Measurements from ENCODE around the gene ENDOU. TPM values are rescaled to one million over a fixed set of nuclear protein-coding genes. Genes with fewer than 3 reads are reported as not detected.
A peak's percentile ranks its signal among the peaks of the same experiment; 100 is the strongest.

ENDOU gene
- total RNA-seq, 2 donors from 2014 or later: 0.62 to 0.68 TPM

DNA sequence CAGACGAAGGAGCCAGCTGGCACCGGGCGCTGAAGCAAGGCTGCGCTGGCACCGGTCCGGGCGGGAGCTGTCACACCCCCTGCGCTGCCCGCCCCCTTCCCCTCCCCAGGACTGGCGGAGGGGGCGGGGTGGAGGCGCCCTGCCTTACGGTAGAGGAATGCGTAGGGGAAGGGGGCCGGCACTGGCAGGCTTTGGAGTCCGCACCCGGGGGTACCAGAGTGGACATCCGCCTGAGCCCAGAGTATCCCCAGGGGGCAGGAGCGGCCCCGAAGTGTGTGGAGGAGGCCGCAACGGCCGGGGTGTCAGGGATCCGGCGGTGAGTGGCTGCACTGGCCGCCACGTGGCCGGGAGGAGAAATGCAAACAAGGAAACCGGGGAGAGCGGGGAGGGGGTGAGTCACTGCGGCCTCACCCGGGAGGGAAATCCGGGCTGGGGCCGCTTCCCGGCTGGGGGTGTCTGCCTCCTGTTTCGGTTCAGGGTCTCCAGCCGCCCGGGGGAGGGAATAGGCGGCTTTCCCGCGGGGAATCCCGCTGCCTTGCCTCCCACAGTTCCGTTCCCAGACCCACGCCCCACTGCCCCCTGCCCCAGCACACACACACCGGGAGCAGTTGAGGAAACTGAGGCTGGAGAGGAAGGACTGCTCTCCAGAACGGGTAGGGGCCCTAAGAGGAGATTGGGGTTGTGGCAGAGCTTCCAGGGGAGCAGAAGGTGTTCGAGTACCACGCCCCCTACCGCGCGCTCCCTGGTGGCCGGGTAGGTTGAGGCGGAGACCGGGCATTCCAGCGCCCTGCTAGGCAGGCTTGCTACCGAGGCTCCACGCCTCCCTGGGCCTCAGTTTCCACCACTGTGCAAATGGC lies 33.8 kb upstream of the ENDOU start, which contains the start of gene RAPGEF3:
Gene RAPGEF3, minus strand, starts transcription at position 47 of the 857 bp plus-strand sequence. CDS start 324 bp downstream, outside the sequence.
- DNase-seq: peak; percentile 89
- intact Hi-C loops (cut with DNase I): loop anchor here in 1 of 2 donors (2.0 kb wide), 1 partner anchor 42 kb away; no protein-coding TSS in a partner anchor
- peak; percentile 89 to 90 for ATAC-seq

DNA sequence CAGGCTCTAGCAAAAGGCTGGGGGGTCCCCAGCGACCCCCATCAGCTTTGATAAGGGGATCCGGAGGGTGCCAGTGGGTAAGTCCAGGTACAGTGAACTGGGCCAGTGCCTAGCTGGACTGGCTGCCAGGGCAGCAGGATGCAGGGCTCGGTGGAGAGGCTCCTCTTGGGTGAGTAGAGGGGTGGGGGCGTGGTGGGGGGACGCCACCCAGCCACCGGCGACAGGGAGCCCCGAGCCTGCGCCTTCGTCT lies 33.2 kb upstream of the ENDOU start:
- no peak for DNase-seq
- intact Hi-C loops (cut with DNase I): loop anchor here in 1 of 2 donors (2.0 kb wide), 1 partner anchor 42 kb away; no protein-coding TSS in a partner anchor
- no peak for ATAC-seq

DNA sequence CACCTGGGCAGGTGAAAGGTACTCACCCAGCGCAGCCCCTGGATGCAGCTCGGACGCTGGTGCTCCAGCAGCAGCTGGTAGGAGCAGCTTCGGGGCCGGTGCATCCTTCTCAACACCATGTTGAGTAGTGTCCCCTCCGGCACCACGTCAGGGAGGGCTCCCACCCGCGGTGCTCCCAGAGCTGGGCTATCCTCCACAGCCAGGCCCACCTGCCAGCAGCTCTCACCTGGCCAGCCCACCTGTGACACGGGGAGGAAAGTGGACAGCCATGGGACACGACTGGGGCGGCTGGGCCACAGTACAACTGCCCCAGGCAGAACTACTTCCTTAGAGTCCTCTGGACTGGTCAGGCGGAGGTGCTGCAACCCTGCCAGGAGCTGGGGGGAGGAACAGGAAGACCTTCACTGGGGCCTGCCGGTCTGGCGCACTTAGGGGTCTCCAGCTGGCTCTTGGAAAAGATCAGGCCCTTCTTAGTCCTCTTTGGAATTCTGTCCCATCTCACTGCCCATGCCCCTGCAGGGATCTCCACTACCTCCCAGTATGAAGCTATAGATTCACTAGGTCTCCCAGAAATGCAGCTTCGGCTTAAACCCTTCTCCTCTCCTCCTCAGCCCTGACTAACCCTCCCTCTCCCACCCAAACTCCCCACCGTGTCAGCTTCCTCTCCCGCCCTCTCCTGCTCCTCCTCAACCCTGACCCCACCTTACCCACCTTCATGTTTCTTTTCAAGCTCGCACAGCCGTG lies 32.7 kb upstream of the ENDOU start:
- ATAC-seq (peak; percentile 12 to 13), DNase-seq (peak; percentile 55)
- intact Hi-C loops (cut with DNase I): loop anchor here in 1 of 2 donors (2.0 kb wide), 1 partner anchor 41 kb away; no protein-coding TSS in a partner anchor

DNA sequence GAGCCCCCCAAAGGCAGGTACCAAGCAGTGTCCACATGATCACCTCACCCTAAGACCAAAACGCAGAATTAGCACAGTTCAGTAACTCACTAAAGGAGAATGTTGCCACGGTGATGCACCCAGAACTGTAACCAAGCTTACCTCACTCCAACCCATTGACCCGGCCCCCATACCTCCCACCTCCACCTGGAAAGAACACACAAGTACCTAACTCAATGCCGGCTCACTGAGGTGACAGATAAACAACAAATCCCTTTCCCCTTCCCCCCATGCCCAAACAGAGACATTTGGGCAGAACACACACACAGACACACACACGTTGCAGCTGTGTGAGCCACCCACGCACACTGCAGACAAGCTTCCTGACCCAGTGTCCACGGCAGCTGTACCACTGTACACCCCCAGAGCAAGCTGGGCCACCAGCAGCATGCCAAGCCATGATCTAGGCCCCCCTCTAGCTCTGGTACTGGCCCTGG lies 32.1 kb upstream of the ENDOU start:
- intact Hi-C loops (cut with DNase I): no loop called here
- ATAC-seq: no peak
- no peak for DNase-seq

DNA sequence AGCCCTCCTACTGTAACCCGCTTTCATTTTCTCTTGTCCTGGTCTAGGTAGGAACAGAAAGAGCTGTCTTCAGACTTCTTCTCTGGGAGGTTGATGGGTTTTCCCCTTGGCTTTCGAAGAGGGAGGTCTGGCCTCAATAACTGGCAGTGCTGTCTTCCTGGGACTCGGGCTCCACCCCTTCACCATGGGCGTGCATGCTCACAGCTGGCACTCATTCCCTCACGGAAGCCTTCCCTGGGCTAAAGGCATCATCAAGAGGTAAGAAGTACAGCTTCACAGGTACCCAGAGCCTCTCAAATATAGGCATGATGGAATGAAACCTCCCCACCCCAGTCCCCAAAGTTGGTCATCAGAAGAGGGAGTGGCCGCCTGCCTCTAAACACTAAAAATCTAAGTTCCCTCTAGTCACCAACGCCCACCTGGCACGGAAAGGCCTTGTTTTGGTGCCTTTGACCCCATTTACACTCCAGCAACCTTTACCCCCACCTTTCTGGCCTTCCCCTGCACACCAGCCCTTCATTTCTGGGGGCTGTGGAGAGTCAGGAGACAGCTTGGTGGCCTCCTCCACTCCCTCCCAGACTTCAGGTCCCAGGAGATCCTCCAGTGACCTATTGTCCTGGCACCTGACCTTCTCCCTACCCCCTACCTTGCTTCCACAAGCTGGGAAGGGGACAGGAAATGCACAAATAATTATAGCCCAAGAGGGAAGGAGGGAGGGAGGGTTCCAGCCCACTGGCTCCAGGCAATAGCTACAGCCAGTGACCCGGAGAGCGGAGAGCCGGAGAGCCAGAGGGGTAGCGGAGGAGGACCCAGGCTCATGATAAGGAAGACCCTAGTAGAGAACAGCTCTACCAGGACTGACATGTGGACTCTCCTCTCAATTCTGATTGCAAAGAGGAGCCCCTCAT lies 30.6 kb upstream of the ENDOU start:
- intact Hi-C loops (cut with DNase I): no loop called here
- ATAC-seq (no peak), DNase-seq (no peak)

DNA sequence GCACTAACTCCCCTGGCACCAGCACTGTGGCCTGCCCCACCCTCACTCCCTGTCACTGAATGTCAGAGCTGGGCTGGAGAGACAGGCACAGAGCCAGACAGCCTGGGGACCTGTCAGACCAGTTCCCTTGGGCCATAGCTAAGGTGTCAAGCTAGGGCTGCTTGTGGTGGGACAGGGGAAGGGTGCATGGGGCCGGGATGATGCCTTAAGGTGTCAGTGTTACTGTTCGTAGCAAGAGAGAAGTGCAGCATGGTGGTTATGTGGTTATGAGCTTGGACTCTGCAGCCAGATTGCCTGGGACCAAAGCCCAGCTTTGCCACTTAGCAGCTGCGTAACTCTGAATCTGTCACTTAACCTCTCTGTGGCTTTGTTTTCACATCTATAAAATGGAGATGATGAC lies 29.6 kb upstream of the ENDOU start:
- intact Hi-C loops (cut with DNase I): no loop called here
- ATAC-seq (no peak), DNase-seq (no peak)

DNA sequence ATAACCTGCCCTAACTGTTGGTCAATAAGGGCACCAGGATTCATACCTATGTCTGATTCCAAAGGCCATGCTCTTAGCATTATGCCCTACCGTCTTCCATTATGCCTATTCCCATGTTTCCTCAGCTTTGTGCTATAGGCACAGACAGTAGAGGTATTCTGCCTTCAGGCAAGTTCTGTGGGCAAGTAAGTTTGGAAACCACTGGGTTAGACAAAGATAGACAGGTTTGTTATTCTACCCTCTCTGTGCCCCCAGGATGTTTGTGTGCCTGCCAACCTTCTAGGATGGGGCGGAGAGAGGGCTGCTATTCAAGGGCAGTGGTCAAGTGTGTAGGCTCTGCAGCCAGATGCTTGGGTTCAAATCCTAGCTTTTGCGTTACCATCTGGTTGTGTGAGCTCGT lies 28.8 kb upstream of the ENDOU start:
- DNase-seq: no peak
- ATAC-seq: no peak
- intact Hi-C loops (cut with DNase I): no loop called here

DNA sequence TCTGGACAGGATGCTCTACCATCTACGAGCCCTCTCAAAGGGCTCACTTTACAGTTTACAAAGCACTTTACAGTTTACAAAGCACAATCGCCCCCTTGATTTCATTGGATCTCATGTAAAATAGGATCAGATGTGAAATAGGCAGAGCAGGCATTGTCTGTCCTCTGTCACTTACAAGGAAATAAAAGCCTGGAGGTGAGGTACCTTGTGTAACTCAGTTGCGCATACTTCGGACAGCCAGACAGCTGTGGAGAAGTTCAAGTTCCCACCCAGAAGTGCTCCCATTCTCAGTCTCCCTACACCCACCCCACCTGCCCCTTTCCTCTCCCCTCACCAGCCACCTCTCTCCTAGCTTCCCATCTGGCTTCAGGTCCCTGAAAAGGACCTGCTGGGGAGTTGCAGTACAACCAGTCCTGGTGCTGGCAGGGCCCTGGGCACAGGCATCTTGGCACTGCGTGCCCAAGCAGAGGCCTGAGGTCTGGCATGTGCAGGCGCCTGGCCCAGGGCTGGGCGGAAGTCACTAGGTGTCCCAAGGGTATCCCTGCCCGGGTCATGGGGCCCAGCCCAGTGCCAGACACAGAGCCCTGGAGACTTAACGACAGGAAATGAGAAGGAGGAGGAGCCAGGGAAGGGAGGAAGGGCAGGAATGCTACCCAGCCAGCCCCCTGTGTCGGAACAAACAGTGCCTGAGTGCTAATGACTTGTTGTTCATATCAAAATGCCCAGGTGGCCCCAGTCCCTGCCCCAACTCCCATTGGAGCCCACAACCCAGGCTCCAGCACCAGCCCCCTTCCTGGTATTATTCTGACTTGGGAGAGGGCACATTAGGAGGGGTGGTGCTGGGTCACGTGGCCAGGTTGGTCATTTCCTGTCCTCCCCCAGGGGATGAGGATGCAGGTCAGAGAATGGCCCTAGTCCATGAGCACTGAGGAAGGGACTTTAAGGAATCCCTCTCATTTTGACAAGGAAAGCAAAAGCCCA lies 28.0 kb upstream of the ENDOU start:
- intact Hi-C loops (cut with DNase I): no loop called here
- peak; percentile 86 for DNase-seq
- ATAC-seq: peak; percentile 81 to 86

DNA sequence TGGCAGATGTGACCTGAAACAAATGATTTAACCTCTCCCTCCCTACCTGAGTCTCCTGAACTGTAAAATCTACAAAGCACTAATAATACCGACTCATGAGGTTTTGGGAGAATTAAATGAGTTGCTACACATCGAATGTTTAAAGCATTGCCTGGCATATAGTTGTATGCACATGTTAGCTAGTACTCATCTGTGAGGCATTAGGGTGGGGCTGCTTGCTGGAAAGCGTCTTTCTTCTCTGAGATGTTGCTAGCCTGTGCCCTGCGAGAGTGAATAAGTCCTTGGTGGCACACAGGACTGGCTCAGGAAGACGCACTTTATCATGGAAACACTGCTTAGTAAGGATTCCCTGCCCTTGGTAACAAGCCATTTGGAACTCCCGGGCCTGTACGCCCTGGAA lies 27.3 kb upstream of the ENDOU start:
- intact Hi-C loops (cut with DNase I): no loop called here
- DNase-seq: no peak
- ATAC-seq: no peak

DNA sequence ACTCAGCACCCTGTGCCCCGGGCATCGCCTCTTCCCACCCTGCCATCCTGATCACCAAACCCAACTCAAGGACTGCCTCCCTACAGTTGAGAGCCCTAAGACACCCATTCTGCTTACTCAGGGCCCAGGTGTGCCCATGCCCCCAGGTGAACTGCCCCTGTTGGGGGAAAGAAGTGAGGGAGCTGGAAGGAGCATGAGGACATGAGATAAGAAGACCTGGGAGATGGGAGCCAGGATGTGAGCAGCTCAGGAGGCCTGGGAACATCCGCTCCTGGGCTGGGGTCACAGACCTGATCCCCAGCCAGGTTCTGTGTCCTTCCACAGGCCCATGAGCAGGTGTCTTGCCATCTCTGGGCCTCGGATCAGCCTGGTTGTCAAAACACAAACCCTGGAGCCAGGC lies 26.8 kb upstream of the ENDOU start:
- DNase-seq (no peak), ATAC-seq (no peak)
- intact Hi-C loops (cut with DNase I): no loop called here

DNA sequence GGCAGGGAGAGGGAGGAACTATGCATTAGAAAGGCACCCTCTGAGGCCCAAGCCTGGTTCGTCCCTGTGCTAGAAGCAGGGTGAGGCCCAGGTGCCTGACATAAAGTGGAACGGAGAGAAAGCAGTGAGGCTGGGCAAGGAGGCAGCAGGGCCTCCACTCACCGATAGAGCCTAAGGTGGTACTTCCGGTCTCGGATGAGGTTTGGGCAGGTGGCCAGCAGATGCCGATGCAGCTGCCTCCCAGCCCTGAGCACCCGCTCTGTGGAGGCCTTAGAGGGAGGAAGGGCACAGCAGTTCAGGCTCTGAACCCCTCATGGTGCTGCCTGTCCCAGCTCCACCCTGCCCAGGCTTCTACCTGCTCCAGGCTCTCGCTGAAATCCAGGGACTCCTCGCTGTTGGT lies 26.3 kb upstream of the ENDOU start:
- intact Hi-C loops (cut with DNase I): no loop called here
- DNase-seq: no peak
- ATAC-seq: no peak

DNA sequence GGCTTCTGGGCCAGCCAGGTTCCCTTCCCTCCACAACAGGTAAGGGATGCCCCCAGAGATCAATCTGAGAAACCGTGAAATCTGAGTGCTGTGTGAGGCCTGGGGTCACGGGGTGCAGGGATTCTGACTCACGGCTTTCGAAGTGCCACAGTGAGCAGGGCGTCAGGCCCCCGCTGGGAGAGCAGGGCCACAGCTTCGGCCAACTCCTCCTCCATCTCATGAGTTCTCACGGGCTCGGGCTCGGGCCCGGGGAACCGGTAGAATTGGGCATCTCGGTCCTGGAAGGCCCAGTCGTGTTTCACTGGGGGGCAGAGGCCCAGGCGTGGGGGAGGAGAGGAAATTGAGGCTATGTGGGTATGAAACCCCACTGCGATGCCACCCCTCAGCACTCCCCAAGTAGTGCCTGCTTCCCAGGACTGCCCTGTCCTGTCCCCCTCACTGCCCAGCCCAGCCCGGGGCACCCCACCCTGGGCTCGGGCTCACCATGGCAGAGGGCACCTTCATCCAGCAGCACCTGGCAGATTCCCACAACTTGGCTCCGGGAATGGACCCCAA lies 25.7 kb upstream of the ENDOU start:
- ATAC-seq (no peak), DNase-seq (no peak)
- intact Hi-C loops (cut with DNase I): no loop called here

DNA sequence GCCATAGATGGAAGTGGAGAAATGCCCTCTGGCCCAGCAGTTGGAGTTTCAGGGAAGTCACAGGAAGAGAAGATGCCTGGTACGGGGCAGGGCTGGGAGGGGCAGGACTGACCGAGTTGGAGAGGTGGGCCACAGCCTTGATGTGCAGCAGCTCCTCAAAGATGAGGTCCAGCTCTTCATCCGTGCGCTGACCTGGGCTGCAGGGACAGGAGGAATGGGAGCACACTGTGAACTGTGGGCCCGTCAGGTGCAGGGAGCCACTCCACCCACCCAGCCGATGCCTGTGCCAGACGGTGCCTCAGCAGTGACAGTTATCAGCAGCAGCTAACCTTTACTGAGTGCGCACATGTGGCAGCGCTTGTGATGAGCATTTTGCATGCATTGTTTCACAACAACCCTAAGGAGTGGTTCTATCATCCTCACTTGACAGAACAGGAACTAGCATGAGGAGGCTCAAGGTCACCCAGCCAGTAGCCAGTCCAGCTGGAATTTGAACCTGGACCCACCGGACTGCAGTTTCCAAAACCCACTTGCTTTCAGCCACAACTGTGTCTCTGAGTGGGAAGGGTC lies 25.0 kb upstream of the ENDOU start:
- ATAC-seq: no peak
- intact Hi-C loops (cut with DNase I): no loop called here
- no peak for DNase-seq

DNA sequence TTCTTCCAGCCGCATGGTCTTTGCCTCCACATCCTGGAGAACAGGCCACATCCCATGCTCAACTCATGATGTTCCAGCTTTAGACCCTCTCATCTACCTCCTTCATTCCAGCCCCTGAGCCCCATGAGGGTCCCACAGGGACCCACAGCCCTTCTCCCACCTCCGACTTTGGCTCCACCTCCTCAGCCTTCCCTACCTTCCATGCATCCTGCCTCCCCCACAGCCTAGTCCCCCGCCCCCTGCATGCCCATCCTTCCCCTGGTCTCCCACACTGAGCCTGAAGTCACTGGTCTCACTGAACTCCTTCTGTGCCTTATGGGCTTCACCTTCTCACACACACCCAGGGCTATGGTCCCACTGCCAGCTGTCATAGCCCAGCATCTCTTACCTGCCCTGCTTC lies 23.6 kb upstream of the ENDOU start:
- intact Hi-C loops (cut with DNase I): no loop called here
- DNase-seq (no peak), ATAC-seq (no peak)

DNA sequence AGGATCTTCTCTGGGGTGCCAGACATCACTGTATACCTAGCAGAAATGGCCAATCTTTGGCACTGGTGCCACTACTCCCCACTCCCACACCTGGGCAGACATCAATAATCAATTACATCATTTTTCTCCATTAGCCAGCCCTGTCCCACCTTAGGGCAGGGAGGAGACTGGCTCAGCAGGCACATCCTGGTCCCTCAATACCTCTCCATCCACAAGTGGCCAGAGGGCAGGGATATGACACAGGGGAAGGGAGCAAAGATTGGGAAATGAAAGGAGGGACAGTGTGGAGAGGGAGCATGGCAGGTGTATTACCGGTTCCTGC lies 23.2 kb upstream of the ENDOU start:
- no peak for DNase-seq
- intact Hi-C loops (cut with DNase I): no loop called here
- no peak for ATAC-seq

DNA sequence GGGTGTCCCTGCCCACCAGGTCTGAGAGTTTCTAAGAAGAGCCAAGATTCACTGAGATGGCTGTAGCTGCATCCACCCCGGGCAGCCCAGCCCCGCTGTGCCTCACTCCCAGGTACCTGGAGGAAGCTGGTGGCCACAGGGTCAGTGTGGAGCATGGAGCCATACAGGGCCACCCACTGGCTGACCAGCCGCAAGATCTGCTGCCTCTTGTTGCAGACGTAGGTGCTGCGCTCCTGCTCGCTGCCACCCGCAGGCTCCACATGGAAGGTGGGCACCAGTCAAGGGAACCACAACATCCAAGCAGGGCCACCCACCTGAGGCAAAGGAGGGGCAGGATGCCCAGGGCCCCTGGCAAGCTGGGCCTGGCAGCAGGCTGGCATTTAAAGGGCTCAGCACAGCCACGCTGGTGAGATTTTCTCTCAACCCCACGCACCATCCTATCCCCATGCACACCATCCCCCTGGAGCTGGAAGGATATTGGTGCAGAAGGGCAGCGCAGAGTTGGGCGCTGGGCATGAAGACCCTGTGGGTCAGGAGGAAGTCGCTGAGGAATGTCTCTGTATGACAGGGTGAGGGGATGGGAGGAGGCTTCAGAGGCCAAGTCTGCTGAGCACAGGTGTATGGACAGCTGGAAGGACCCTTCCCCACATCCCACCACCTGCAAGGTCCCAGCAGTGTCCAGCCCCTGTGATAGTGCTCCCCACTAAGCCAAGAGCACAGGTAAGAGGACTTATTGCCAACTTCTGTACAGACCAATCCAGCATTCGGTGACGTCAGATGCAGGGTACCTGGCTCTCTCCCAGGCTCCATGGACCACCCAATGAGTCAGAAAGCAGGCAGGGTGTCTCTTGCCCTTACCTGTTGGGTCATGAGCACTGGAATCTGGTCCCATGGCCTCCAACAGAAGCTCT lies 22.6 kb upstream of the ENDOU start:
- intact Hi-C loops (cut with DNase I): no loop called here
- DNase-seq (no peak), ATAC-seq (no peak)

DNA sequence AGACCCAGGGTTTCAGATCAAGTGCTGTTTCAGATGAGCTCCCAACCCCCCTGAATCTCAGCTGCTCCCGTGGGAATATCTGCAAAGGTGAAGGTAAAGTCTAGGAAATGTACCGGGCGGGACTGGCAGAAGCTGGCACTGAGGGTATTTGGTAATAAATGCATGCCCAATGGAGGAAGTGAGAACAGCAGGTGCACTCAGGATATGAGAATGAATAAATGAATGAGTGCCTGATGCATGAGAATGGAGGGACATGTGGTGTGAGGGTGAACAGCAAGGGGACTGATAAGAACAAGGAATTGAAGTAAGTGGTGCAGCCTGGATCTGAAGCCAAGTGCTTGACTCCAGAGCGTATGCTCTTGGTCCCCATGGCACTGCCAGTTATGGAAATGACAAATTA lies 21.8 kb upstream of the ENDOU start:
- ATAC-seq (no peak), DNase-seq (no peak)
- intact Hi-C loops (cut with DNase I): no loop called here
